Measurements from ENCODE around the gene TSPAN18.
"Not testable (repeated sequence)": the region's sequence is repeated elsewhere in the genome, so short reads cannot be mapped to it uniquely, and the experiment has no call there.

TSPAN18 gene

GRCh38 chr11:44870181-44870580 lies 143.4 kb downstream of the TSPAN18 start:
- no peak for DNase-seq (ENCODE audit: low spot score)
- in situ Hi-C loops (cut with MboI; ENCODE audit: low sequenced_read_pairs, unreplicated experiment) = no loop called here
- no peak for TF ChIP-seq CTCF (IDR thresholded peaks at IDR 0.05; ENCODE audit: borderline replicate concordance, control extremely low read depth, extremely low read depth, insufficient read depth, missing control alignments)

- DNase-seq (ENCODE audit: low spot score) = no peak
- in situ Hi-C loops (cut with MboI; ENCODE audit: low sequenced_read_pairs, unreplicated experiment) = no loop called here
- TF ChIP-seq CTCF (IDR thresholded peaks at IDR 0.05; ENCODE audit: borderline replicate concordance, control extremely low read depth, extremely low read depth, insufficient read depth, missing control alignments) = no peak
Measured at GRCh38 chr11:44870615-44871176, 143.9 kb downstream of the TSPAN18 start.

- in situ Hi-C loops (cut with MboI; ENCODE audit: low sequenced_read_pairs, unreplicated experiment) = not testable (repeated sequence)
- peak; percentile 57 for DNase-seq (ENCODE audit: low spot score)
Measured at GRCh38 chr11:44871682-44872081, 144.9 kb downstream of the TSPAN18 start.

- DNase-seq (ENCODE audit: low spot score) = no peak
- in situ Hi-C loops (cut with MboI; ENCODE audit: low sequenced_read_pairs, unreplicated experiment) = no loop called here
- no peak for TF ChIP-seq CTCF (IDR thresholded peaks at IDR 0.05; ENCODE audit: borderline replicate concordance, control extremely low read depth, extremely low read depth, insufficient read depth, missing control alignments)
Measured at GRCh38 chr11:44872556-44872955, 145.8 kb downstream of the TSPAN18 start.

GRCh38 chr11:44873537-44873936 lies 146.8 kb downstream of the TSPAN18 start:
- in situ Hi-C loops (cut with MboI; ENCODE audit: low sequenced_read_pairs, unreplicated experiment) = no loop called here
- DNase-seq (ENCODE audit: low spot score) = no peak
- no peak for TF ChIP-seq CTCF (IDR thresholded peaks at IDR 0.05; ENCODE audit: borderline replicate concordance, control extremely low read depth, extremely low read depth, insufficient read depth, missing control alignments)

GRCh38 chr11:44874284-44874683 lies 147.5 kb downstream of the TSPAN18 start:
- in situ Hi-C loops (cut with MboI; ENCODE audit: low sequenced_read_pairs, unreplicated experiment) = no loop called here
- no peak for TF ChIP-seq CTCF (IDR thresholded peaks at IDR 0.05; ENCODE audit: borderline replicate concordance, control extremely low read depth, extremely low read depth, insufficient read depth, missing control alignments)

GRCh38 chr11:44875037-44875436 lies 148.3 kb downstream of the TSPAN18 start:
- DNase-seq (ENCODE audit: low spot score) = no peak
- TF ChIP-seq CTCF (IDR thresholded peaks at IDR 0.05; ENCODE audit: borderline replicate concordance, control extremely low read depth, extremely low read depth, insufficient read depth, missing control alignments) = no peak
- in situ Hi-C loops (cut with MboI; ENCODE audit: low sequenced_read_pairs, unreplicated experiment) = no loop called here

More at GRCh38 chr11:44874284-44874683, 147.5 kb downstream of the TSPAN18 start:
- no peak for DNase-seq (ENCODE audit: low spot score)

All from GM13976 (cell line).